NCI-H128 (cell line): Measurements from ENCODE around the gene FXYD2.

Source experiments
- DNase-seq: peaks from one replicate; lab custom pipeline; 2025; ENCODE audit not compliant: unreplicated experiment; lab: John Stamatoyannopoulos, UW

FXYD2 gene

GRCh38 chr11:117836077-117836960 is 11.8 kb upstream of the FXYD2 start:
- DNase-seq = no peak

- no peak for DNase-seq
Measured at GRCh38 chr11:117835576-117835975, 11.0 kb upstream of the FXYD2 start.

GRCh38 chr11:117834838-117835443 is 10.4 kb upstream of the FXYD2 start:
- DNase-seq = no peak

DNA sequence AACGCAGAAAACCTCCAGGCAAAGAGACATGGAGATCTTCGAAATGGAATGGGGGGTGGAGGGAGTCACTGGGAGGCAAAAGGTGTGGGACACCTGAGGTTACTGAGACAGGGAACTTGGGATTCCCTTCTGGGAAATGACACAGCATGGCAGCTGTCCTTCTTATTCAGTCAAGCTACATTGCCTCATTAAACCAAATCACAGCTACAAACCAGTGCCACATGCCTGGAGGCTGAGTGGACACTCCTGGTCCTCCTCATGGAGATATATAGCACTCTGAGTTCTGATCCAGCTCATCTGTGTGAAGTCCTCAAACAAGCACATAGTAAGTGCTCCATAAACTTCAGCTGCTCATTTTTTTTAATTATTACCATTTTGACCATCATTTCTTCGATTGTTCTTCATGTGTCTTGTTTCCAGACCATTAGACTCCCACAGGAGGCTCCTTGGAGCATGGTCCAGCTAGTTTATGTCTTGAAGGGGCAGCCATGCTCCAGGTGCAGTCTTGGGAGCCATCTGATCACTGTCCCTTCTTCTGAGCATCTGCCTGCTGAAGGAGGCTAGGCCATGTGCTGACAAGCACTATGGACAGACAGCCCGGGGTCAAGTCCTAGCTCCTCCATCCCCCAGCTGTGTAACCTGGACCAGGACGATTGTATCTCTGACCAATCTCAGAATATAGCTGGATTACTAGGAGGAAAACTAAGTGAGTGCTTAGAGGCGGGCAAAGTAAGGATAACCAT is 9.7 kb upstream of the FXYD2 start:
- no peak for DNase-seq

DNA sequence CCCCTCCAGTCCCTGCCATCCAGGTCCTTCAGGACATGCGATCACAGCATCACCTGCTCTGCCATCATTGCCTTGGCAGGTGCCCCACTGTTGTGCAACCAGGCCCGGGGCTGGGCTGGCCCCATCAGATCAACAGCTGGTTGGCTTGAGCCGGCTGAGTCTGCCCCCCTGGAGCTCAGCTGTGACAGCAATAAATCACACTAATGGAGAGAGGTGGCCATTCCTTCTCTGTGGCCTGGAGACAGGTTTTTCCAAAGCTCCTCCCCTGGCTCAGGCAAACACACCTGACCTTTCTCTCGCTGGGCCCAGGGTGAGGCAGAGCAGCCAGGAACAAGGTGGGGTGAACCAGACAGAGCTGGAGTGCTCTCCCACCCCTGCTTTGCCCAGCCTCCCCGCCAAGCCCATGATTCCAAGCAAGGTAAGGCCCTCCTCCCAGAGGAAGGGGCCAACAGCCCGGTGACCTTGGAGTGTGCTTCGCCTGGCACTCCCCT is 8.9 kb upstream of the FXYD2 start:
- DNase-seq = peak; percentile 62

GRCh38 chr11:117832511-117832910 is 8.0 kb upstream of the FXYD2 start:
- DNase-seq = no peak

GRCh38 chr11:117831661-117832415 is 7.3 kb upstream of the FXYD2 start:
- no peak for DNase-seq

GRCh38 chr11:117830674-117831351 is 6.3 kb upstream of the FXYD2 start:
- no peak for DNase-seq

DNA sequence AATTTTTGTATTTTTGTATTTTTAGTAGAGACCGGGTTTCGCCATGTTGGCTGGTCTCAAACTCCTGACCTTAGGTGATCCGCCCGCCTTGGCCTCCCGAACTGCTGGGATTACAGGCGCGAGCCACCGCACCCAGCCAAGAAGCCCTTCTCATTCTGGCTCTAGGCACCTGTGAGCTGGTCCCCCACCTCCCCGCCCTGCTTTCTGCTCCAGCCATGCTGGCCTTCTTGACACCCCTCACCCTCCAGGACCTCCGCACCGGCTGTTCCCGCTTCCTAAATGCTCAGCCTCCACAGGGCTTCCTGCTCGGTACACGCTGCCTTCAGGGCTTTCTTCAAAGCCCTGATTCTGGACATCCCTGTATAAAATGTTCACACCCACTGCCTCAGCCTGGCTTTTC is 5.5 kb upstream of the FXYD2 start:
- no peak for DNase-seq

- DNase-seq = no peak
Measured at GRCh38 chr11:117829369-117829725, 4.8 kb upstream of the FXYD2 start.

- DNase-seq = no peak
Measured at GRCh38 chr11:117828611-117829368, 4.2 kb upstream of the FXYD2 start.

DNA sequence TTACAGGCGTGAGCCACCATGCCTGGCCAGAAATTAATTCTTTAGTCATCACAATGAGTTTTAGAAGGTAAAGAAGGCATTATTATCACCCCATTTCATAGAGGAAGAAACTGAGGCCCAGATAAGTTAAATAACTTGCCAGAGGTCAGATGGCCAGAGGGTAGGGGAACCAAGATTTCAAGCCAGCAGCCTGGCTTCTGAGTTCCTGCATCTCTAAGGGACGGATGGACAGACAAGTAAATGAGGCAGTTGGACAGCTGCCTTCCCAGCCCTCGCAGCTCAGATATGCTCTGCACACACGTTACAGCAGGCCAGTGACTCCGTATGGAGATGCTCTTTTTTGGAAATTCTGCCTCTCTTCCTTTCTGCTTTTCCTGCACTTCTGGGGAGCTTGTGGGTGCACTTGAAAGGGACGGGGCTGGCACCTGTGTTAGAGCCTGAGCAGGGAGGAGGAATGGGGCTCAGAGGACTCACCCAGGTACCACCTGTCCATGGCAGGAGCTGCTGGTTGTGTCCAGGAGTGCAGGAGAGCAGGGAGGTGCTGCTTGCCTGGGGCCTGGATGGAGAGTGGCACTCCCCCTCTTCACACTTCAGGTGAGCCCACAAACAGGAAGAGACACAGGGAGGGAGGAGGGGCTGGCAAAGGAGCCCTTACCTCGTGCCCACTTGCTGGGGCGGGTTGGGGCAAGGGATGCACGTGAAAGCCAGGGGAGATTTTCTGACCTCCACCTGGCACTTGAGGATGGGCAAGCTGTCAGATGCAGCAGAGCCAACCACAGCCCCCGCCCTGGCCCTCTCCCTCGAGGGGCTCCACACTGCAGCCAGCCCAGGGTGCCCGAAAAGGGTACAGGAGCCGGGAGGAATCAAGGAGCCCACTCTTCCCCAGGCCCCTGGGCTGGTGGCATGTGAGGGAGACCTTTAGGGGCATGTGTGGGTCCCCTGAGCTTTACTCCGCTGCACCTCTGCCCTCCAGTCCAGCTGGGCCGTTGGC is 3.3 kb upstream of the FXYD2 start:
- no peak for DNase-seq

GRCh38 chr11:117826832-117827231 is 2.3 kb upstream of the FXYD2 start:
- no peak for DNase-seq

DNA sequence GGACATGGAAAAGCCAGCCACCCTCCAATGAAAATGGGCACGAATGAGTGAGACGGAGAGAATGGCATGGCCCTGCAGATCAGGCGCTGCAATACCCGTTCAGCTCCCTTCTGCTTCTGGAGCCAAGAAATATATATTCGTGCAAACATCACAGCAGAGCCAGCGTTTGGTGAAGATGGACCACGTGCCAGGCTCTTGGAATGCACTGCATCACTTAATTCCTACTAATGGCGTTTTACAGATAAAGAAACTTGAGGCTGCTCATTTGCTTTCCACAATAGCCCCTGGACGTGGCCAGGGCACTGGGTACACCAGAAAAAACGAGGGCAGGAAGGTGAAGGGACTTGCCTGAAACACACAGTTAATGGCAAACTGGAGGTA is 1.6 kb upstream of the FXYD2 start:
- no peak for DNase-seq

GRCh38 chr11:117825538-117826189 is 1.1 kb upstream of the FXYD2 start:
- DNase-seq = no peak

DNA sequence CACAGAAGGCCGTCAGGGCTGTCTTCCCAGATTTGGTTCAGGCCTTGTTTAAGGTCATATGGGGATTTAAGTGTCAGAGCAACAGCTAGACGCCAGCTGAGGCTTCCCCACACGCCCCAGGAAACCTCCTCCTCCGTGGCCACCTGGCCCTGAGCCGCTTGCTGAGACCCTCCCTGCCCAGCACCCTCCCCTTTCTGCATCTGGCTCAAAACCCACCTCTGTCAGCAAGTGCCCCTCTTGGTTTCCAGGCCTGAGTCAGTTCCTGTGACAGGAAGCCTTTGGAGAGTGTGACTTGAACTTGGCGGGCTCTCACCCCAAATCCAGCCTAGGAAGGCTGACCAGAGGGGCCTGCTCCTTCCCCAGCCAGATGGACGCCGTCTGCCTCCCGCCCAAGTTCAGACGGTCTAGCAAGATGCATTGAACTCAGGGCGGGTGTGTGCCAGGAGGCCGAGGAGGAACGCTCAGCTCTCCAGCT is 561 bp downstream of the FXYD2 start:
- no peak for DNase-seq

- no peak for DNase-seq
Measured at GRCh38 chr11:117823294-117823945, 1.1 kb downstream of the FXYD2 start.
